ENCODE results near the gene RPN1.

- TF ChIP-seq SUZ12 (IDR thresholded peaks at IDR 0.05; ENCODE audit: low read length) = no peak
- TF ChIP-seq CTCF (IDR thresholded peaks at IDR 0.05; ENCODE audit: control extremely low read depth in 1 of 3, insufficient read depth in 1 of 3, low read depth in 1 of 3, low read length in 3 of 3) = no peak
Measured at GRCh38 chr3:128573160-128573559, 77.5 kb downstream of the RPN1 start.
